NCI-H774 (cell line): ENCODE results near the gene BANK1.
A peak's percentile ranks its signal among the peaks of the same experiment; 100 is the strongest.

Source experiments
- DNase-seq: peaks from one replicate; lab custom pipeline; 2025; lab: John Stamatoyannopoulos, UW

The BANK1 gene

DNA sequence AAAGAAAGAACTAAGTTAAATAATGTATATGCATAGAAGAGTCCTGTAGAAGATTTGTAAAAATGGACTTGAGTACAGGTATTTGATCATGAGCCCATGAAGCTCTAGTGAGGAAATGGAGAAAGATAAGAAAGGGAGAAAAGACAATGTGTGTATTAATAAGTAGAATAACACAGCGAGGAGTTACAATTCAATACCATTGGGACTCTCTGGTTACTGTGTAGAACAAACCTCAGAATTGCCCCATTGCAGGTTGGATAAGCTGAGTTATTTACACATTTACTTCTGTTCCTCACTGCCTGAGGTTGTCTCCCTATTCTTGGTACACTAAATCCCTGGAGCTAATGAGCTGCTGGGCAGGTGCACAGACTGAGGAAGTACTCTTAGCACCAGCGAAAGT, 33.3 kb downstream of the BANK1 start:
- DNase-seq: no peak

DNA sequence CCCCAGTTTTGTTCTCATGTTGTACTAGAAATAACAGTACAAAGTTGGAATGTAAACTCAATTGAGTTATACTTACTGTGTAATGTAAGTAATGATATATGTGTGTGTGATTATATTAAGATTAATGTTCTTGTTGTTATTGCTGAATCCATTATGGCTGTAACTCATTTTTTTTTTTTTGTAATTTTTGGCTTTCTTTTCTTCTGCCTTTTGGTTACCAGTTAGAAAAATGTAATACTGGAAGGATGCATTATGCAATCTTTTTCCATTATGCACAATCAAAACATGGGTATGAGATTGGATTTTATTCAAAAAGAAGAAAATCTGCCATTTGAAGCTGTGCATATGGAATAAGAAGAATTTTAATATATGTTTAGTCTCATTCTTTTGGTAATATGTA, 34.0 kb downstream of the BANK1 start:
- DNase-seq: no peak

DNA sequence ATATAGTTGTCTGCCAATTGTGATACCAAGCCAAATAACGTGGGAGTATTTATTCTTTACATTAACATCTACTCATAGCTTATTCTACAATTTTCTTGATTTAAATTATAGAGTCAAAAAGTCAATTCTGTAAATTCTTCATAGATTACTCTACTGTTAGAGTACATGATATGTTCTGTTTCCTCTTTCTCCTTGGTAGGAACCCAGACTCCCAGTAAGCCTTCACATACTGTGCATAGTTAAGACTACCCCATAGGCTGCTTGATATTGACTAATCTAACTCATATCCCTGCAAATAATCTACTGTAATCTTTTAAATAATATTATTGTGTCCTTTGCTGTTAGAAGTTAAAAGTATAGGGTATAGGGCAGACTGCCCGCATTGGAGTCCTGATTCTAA, 35.4 kb downstream of the BANK1 start:
- no peak for DNase-seq

DNA sequence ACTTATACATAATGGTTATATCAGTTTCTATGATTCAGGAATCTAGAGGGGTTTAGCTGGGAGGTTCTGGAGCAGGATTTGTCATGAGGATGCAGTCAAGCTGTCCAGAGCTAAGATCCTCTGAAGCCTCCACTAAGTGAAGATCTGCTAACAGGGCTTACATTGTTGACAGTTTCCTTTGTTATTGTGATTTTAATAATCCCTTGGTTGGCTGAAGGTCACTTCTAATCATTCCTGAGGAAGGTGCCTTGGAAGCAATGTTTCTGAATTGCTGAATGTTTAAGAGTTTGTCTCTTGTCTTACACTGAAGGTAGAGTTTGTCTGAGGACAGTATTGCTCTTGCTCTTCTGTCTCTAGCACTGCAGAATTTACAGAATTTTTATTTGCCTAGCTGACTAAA, 41.3 kb downstream of the BANK1 start:
- no peak for DNase-seq

DNA sequence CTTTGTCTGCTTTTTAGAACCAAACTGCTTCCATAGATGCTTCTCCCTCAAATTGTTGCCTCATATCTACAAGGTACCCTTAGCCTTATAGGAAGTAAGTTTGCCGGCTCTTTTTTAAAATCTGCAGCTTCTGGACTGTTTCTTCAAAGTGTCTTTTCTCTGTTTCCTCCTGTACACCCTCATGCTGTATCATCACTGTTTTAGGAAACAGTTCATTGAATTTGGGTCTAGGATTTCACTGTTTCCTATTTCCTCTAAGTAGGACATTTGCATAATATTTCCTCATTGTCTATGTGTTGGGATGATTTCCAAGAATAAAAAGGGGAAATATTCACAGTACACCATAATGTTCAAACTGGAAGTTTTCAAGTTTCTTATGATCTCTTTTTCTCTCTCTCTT, 43.0 kb downstream of the BANK1 start:
- DNase-seq: no peak

DNA sequence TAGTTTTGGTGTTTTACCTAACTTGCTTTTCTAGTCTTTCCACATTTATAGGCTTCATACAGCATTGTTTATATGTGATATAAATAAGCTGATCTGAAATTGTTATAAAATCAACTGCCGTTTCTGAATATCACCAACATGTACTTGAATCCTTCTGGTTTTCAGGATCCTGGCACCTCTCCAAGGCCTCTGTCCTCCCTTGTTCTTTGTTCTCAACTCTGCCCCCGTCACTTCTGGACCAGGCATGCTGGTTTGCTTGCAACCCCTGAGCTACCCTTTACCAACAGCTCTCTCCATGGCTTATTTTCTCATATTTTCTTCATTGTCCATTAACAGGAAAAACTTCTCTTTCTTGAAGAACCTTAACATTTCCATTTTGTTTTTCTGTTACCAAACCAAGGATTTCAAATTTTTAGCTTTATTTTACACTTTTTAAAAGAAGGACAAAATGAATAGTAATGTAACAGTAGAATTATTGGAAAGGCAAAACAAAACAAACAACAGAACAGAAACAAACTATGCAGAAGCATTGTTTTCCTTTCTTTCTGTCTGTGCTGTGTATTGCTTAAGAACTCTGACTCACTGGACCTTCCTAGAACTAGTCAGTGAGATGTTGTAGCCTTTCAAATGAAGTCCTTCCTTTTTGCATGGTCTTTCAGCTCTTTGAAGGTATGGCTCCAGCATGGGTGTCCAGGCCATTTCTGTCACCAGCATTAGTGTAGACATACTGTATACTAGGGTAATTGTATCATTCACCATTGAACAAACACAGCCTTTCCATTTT, 44.8 kb downstream of the BANK1 start:
- DNase-seq: peak; percentile 18

DNA sequence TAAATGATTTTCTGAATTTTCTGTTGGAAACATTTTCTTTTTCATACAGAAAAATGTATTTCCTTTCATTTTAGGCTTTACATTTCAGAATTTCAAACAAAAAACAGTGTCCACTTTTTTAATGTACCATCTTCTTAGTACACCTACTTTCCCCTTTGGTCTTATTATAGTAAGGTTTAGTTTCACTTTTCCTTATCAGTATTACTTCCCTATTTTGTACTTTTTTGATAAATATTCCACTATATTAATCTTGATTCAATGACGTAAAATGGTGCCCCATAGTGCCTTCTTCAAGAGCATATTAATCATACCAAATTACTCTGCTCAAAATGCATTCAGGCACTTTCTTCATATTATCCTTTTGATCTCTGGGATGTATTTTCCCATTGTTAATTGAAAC, 52.5 kb downstream of the BANK1 start:
- DNase-seq: no peak

DNA sequence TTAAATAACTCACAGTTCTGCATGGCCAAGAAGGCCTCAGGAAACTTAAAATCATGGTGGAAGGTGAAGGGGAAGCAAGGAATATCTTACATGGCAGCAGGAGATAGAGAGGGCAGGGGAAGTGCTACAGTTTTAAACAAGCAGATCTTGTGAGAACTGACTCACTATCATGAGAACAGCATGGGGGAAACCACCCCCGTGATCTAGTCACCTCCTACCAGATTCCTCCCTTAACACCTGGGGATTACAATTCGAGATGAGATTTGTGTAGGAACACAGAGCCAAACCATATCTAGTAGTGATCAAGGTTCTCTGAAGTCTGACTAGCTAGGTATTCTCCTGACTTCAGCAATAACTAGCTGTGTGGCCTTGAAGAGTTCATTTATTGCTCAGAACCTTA, 56.0 kb downstream of the BANK1 start:
- DNase-seq: no peak

DNA sequence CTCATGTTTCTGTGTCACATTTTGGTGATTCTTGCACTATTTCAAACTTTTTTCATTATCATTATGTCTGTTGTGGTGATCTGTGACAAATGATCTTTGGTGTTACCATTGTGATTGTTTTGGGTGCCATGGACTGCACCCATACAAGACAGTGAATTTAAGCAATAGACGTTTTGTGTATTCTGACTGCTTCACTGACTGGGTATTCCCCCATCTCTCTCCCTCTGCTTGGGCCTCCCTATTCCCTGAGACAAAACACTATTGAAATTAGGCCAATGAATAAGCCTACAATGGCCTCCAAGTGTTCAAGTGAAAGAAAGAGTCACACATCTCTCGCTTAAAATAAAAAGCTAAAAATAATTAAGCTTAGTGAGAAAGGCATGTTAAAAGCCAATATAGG, 60.2 kb downstream of the BANK1 start:
- DNase-seq: no peak

DNA sequence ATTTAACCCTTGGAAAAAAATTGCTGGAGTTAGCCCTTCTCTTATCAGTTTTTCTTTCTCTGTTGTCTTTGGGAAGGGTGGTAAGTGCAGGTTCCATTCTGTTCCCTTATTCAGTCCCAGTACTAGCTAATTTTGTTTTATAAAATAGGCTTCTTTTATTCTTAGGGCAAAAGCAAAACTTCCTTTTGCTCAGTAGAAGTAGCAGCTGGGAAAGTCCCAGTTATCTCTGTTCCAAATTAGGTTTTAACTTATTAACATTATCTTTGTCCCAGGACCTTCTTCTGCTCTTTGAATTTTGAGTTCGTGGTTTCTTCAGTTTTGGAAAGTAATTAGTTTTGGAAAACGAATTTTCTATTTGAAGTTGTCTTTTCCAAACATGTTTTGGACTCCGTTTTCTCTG, 61.1 kb downstream of the BANK1 start:
- no peak for DNase-seq

DNA sequence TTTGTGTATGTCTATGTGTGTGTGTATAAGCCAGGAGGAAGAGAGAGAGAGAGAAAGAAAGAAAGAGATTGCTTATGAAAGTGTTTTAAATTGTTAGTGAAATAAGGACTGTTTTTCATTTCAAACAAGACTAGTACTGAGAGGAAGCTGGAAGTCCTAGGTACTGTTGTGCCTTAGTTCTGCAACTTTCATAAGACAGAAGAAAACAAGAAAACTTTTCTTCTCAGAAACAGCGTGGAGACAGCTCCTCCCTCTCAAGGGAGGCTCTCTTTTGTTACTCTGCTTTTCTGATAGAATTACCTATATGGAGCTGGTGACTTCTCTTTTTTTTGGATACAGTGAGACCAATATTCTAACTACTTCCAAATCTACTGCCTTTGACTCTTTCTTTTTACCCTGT, 62.5 kb downstream of the BANK1 start:
- no peak for DNase-seq

DNA sequence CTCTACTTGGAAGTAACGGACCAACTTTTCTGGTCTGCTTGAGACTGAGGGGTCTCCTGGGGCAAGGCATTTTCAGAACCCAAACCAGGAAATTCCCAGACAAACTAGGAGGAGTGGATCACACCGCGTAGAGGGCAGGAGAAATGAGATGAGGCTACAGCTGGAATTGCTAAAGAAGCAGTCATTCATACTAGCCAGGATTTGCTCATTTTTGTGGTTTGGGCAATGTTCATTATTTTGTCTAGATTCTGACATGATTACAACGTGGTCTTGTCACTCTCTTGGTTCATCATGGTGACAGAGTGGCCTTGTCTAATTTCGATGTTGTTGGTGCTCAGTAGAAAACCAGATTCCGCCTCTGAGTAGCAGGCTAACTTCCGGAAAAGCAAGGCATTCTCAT, 63.2 kb downstream of the BANK1 start:
- DNase-seq: no peak

DNA sequence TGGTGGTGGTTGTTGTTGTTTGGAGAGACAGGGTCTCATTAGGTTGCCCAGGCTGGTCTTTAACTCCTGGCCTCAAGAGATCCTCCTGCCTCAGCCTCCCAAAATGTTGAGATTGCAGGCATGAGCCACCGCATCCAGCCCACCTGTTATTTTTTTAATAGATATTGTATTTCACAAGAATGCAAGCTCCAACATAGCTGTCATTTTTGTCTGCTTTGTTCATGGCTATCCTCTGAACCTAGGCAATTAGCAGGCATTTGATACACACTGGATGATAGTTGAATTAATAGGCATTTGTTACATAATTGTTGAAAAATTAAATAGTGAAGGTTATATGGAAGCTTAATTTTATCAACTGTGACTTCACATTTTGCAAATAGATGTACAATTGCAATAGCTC, 64.7 kb downstream of the BANK1 start:
- DNase-seq: no peak

DNA sequence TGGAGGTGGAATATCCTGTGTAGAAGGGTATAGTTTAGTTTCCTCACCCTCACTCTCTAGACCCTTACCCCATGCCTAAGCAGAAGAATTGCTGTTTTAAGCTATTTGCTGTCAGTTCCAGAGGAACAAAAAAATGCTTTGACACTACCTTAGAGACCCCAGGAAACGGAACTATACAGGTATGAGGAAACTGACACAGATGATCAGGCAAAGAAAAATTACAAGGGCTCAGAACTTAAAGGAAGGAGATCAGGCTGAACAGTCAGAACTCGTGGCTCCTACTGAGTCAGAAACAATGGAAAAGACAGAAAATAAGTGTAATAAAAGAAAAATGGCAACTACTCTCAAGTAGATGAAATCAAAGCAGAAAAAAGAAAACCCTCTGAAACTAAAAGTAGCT, 65.6 kb downstream of the BANK1 start:
- DNase-seq: no peak

DNA sequence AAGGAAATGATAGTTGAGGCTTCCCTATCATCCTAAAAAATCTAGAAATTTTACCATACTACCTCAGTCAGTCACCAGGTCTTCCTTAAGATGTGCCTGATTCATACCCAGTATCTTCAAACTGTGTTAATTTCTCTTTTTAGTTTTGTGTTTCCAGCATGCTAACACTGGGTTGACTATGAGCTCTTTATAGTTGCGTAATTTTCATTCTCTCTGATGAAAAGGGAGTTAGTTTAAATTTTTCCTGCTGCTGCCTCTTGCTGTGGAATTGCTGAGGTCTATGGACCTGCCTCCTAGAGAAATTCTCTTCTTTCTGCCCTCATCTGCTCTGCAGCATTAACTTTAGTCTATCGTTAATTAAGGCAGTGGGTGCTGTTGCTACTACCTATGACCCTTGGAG, 66.6 kb downstream of the BANK1 start:
- DNase-seq: no peak

DNA sequence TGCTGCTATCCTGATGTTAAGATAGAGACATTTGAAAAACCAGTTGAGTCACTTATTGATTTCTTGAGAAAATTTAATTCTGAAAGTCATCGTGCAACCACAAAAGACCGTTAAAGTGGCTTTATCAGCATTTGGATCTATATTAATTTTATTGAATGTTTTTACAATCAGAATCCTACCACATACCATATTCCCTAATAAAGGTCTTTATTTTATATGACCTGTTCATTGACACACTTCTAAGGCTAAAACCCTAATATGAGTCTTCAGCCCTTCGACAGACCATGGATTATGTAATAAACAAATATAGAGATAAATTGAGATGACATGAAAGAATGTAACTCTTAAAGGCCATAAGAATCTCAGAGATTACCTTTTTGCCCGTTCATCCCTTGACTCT, 68.1 kb downstream of the BANK1 start:
- DNase-seq: no peak

DNA sequence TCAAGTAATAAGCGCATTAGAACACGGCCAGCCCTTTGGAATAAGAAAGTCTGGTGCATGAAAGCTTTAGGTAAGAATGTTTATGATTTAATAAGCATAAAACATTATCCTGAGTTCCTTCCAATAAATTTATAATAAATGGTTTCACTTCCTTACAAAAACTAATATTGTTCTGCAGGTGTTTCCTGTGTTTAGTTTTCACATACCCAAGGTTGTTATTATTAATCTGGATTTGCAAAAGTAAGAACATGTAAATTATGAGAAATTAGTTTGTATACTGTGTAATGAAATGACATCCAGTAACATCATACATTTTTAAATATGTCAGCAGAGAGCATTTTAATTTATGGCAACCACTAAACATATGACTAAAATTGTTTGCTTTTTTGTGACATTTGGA, 72.1 kb downstream of the BANK1 start:
- no peak for DNase-seq

DNA sequence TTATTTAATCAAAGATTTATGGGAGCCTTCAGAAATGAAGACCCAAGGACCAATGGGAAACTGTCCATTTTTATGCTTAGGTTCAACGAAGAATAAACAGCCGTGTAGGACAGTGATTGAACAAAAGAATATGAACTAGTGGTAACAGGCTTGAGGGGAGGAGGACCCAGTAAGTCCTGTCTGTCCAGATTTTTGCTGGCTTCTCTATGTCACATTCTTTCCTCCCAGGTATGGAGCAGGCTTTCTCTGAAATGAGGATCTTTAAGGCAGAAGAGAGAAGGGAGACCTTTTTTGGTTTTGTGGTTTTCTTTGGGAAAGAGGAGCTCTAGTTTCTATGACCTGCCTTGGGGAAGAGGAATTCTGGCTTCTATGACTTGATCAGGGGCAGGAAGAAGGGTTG, 74.1 kb downstream of the BANK1 start:
- no peak for DNase-seq

DNA sequence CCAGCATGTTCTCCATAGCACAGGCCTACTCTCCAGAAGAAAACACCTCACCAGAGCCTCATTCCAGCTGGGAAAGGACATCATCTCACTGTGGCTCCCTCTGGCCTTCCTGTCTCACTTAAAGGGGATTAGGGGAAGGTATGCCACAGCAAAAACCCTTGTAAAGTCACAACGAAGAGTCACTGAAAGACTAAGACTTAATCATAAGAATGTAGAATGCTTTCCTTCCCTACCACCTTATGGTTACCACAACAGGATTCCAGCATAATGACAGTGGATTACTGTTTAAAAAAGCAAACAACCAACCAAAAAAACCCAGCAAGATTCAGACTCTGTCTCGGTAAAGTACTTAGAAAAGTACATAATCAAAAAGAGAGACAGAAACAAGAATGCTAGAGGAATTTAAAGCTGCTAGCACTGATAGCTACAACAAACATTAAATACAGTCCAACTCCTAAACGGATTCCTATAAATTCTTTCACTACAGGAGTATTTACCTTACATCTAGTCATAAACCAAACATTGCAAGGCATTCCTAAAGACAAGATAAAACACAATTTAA, 75.1 kb downstream of the BANK1 start:
- DNase-seq: no peak

DNA sequence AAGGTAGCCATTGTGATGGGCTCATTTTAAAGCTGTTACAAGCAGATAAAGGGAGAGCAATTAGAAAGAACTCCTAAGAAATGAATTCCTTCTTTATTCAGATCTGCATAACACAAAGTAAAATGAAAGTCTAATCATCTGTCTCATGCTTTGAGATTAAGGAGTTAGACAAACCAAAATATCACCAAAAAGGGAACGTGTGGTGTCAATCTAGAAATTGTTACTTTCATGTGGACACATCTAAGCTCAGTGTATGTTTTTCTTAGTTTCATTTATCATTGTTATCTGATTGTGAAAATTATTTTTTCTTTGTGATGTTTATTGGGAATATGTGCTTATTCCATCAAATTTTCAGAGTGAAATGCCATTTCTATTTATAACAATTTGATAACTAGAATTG, 80.3 kb downstream of the BANK1 start:
- DNase-seq: no peak

DNA sequence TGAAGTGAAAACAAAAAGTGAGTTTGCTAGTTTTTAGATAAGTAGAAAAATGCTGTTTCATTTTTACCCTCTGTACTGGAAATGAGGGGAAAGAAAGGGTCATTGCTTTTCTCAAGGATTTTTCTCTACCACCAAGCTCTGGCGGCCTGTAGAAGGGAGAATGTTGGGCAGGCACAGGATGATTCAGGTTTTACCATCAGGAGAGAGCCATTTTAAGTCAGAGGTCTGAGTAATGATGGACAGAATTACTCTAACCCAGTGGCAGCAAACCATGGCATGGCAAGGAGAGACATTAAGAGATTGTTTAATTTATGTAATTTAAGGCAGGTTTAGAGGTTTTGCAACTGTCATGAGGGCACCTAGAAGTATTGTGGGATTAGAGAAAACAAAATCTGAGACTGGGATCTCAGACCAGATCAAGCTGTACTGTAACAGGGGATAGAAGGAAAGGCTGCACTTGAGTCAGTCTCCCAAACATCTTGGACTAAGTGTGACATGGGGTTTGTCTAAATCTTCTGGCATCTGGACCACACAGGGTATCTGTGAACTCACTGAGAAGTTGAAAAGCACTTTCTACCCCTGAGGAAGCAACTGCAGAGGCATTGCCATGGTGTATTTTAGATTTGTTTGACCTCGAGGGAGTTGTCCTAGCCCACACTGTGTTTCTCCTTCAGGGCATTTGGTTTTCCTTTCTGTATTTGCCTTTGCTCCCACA, 81.6 kb downstream of the BANK1 start:
- DNase-seq: no peak

DNA sequence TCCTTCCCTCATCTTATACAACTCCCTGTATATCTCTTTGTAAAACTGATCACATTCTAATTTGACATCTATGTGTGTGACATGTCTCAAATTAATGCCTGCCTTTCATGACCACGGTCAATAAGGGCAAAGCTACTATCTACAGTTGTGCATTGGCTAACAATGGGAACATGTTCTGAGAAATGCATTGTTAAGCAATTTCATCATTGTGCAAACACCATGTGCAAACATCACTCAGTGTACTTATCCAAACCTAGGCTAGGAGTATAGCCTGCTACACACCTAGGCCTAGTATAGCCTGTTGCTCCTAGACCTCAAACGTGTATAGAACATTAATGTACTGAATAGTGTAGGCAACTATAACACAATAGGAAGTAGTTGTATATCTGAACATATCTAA, 95.0 kb downstream of the BANK1 start:
- peak; percentile 1 for DNase-seq

DNA sequence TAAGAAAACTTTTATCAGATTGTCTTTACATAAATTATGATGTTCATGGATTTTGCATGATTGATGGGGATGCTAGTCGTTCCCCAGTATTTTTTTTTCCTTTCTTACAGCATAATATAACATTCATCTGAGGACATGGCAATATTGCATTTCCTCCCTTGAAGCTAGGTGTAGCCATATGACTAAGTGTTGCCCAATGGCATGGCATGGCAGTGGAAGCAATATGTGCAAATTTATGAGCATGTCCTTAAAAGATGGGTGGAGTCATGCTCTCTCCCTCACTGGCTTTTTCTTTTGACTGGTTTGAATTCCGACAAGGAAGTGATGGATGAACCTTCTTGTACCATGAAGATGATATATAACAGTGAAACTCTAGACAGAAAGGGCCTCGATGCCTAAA, 96.3 kb downstream of the BANK1 start:
- no peak for DNase-seq

DNA sequence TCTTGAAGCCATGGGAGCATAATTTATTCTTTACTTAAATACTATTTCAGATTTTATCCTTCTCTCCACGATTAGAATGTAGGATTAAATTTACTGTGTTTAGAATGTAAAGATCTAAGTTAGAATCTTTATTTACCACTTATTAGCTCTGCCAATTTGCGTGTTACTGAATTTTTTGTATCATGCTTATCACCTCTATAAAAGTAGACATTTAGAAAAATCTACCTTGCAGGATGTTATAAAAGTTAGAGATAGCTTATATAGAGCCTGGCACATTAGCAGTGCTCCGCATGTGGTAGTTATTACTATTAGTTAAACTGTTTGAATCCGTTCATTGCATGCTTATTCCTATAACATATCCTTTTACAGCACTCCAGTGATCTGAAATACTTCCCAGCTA, 97.9 kb downstream of the BANK1 start:
- DNase-seq: no peak
